IPS-18a (cell line): Measurements from ENCODE around the gene LSM10.

ENCODE experiments used
- H3K27ac ChIP-seq: one replicate; pipeline ENCODE4 v1.5.1; 2013; ENCODE audit warnings: low read length
- H3K27me3 ChIP-seq: one replicate; pipeline ENCODE4 v1.6.1; 2013; ENCODE audit warnings: mild to moderate bottlenecking, low read length; ENCODE audit not compliant: control insufficient read depth, insufficient read depth
- H3K36me3 ChIP-seq: one replicate; pipeline ENCODE4 v1.6.1; 2013; ENCODE audit warnings: low read depth, low read length; ENCODE audit not compliant: control insufficient read depth
- H3K4me1 ChIP-seq: one replicate; pipeline ENCODE4 v1.6.1; 2013; ENCODE audit warnings: low read depth, low read length; ENCODE audit not compliant: control insufficient read depth
- H3K4me3 ChIP-seq: one replicate; pipeline ENCODE4 v1.5.1; 2013; ENCODE audit warnings: low read length
- H3K9ac ChIP-seq: one replicate; pipeline ENCODE4 v1.6.1; 2013; ENCODE audit warnings: mild to moderate bottlenecking, low read length, moderate library complexity
- H3K9me3 ChIP-seq: one replicate; pipeline ENCODE4 v1.6.1; 2013; ENCODE audit warnings: low read depth, low read length; ENCODE audit not compliant: control insufficient read depth

LSM10 gene

GRCh38 chr1:36346741-36347370, 50.9 kb downstream of the LSM10 start:
- peaks cover 26% of the 10 kb centered on the region for H3K36me3 ChIP-seq

DNA sequence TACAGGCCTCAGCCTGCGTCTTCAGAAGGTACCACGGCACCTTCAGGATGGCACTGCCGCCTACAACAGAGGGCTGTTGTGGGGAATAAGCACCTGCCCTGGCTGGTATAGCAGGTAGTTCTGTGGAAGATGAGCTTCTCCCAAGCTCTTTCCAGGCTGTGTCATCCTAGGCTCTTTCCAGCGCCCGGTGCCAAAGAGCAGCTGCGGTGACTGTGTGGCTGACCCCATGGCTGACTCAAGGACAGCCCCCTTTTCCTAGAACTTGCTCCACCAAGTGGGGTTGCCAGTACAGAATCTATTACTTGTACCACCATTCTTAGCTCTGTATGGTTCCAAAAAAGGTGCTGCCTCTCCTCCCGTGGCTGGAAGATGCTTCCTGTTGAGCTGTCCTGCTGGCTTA, 52.4 kb downstream of the LSM10 start:
- Histone ChIP-seq H3K27ac (no peak overlapping the region), H3K9me3 (no peaks in the 10 kb centered on the region), H3K27me3 (no peaks in the 10 kb centered on the region), H3K36me3 (peaks cover 31% of the 10 kb centered on the region), H3K4me1 (no peaks in the 10 kb centered on the region), H3K4me3 (no peak overlapping the region), H3K9ac (no peak overlapping the region)

More at GRCh38 chr1:36346741-36347370, 50.9 kb downstream of the LSM10 start:
- Histone ChIP-seq H3K4me3 (no peak overlapping the region), H3K9me3 (no peaks in the 10 kb centered on the region), H3K27ac (no peak overlapping the region), H3K9ac (no peak overlapping the region), H3K27me3 (no peaks in the 10 kb centered on the region), H3K4me1 (no peaks in the 10 kb centered on the region)

GRCh38 chr1:36344395-36344680, 53.4 kb downstream of the LSM10 start:
- Histone ChIP-seq H3K4me1 (no peaks in the 10 kb centered on the region), H3K27ac (no peak overlapping the region), H3K9me3 (no peaks in the 10 kb centered on the region), H3K27me3 (no peaks in the 10 kb centered on the region), H3K4me3 (no peak overlapping the region), H3K9ac (no peak overlapping the region), H3K36me3 (peaks cover 31% of the 10 kb centered on the region)

GRCh38 chr1:36343651-36344394, 53.9 kb downstream of the LSM10 start:
- Histone ChIP-seq H3K27ac (no peak overlapping the region), H3K36me3 (peaks cover 27% of the 10 kb centered on the region), H3K4me1 (no peaks in the 10 kb centered on the region), H3K9ac (no peak overlapping the region), H3K27me3 (no peaks in the 10 kb centered on the region), H3K9me3 (no peaks in the 10 kb centered on the region), H3K4me3 (no peak overlapping the region)
